SK-N-SH (cell line): ENCODE measurements around the gene YKT6. TPM values are rescaled to one million over a fixed set of nuclear protein-coding genes. Genes with fewer than 3 reads are reported as not detected.

Experiments
- CTCF ChIA-PET: fragments of 300-600, 350-600 bp; formaldehyde crosslinking; extraction: SDS; loops from one replicate; lab custom pipeline; 2021; lab: Yijun Ruan, JAX
- POLR2A ChIA-PET: fragments of 350-600 bp; sonication (Branson Sonifier 250); formaldehyde crosslinking; extraction: SDS; loops from one replicate; lab custom pipeline; 2020; ENCODE audit warnings: antibody characterized with exemption, inconsistent platforms; lab: Yijun Ruan, JAX
- DNase-seq: peaks from one replicate; pipeline ENCODE4 v3.0.0; 2012
- H2AFZ ChIP-seq: fragments of 200-600 bp; sonication (generic); 2 replicates; pipeline ENCODE4 v1.8.1; 2016; ENCODE audit warnings: antibody characterized with exemption, mild to moderate bottlenecking, low read depth
- H3F3A ChIP-seq: fragments of 200-600 bp; sonication (generic); replicated peaks from 2 replicates; pipeline ENCODE3; 2016; ENCODE audit warnings: antibody characterized with exemption, mild to moderate bottlenecking; ENCODE audit not compliant: insufficient read depth
- H3K27ac ChIP-seq, 2 experiments: fragments of 200-500 bp in 1 of 2; fragments of 200-600 bp in 1 of 2; sonication (Bioruptor generic) in 1 of 2; sonication (generic), shearing (Covaris generic) in 1 of 2; 2 replicates each; pipeline versions ENCODE4 v1.5.1 to v1.6.1; 2014 to 2016; ENCODE audit warnings: low read depth in 2 of 2, inconsistent platforms in 1 of 2, low read length in 1 of 2, mild to moderate bottlenecking in 1 of 2, mixed read lengths in 1 of 2
- H3K27me3 ChIP-seq: fragments of 200-600 bp; sonication (generic), shearing (Covaris generic); 2 replicates; pipeline ENCODE4 v1.6.1; 2016; ENCODE audit warnings: mixed run types; ENCODE audit not compliant: insufficient read depth
- H3K36me3 ChIP-seq, 2 experiments: fragments of 200-500 bp in 1 of 2; fragments of 200-600 bp in 1 of 2; sonication (Bioruptor generic) in 1 of 2; sonication (generic) in 1 of 2; replicated peaks in 1 of 2; 2 replicates each; pipeline versions ENCODE3 to v1.5.1; 2014 to 2016; ENCODE audit warnings: low read length in 1 of 2, mild to moderate bottlenecking in 1 of 2; ENCODE audit not compliant: insufficient read depth in 2 of 2, control insufficient read depth in 1 of 2
- H3K4me1 ChIP-seq, 2 experiments: fragments of 200-500 bp in 1 of 2; fragments of 200-600 bp in 1 of 2; sonication (Bioruptor generic) in 1 of 2; sonication (generic), shearing (Covaris generic) in 1 of 2; 2 replicates each; pipeline versions ENCODE4 v1.5.1 to v1.6.1; 2014 to 2016; ENCODE audit warnings: low read depth in 1 of 2, low read length in 1 of 2, mixed run types in 1 of 2; ENCODE audit not compliant: insufficient read depth in 2 of 2, control insufficient read depth in 1 of 2
- H3K4me2 ChIP-seq: fragments of 200-600 bp; sonication (generic), shearing (Covaris generic); 2 replicates; pipeline ENCODE4 v1.6.1; 2017; ENCODE audit warnings: mixed run types
- H3K4me3 ChIP-seq, 2 experiments: fragments of 200-500 bp in 1 of 2; fragments of 200-600 bp in 1 of 2; sonication (Bioruptor generic) in 1 of 2; sonication (generic), shearing (Covaris generic) in 1 of 2; 2 replicates each; pipeline versions ENCODE4 v1.5.1 to v1.8.1; 2014 to 2016; ENCODE audit warnings: low read depth in 2 of 2, inconsistent platforms in 1 of 2, low read length in 1 of 2, mild to moderate bottlenecking in 1 of 2, mixed read lengths in 1 of 2, moderate library complexity in 1 of 2
- H3K79me2 ChIP-seq: fragments of 200-600 bp; sonication (generic); 2 replicates; pipeline ENCODE4 v1.8.1; 2017; ENCODE audit warnings: mild to moderate bottlenecking; ENCODE audit not compliant: insufficient read depth
- H3K9ac ChIP-seq: fragments of 200-600 bp; sonication (generic); 2 replicates; pipeline ENCODE4 v1.6.1; 2017; ENCODE audit warnings: mixed run types
- H3K9me2 ChIP-seq: fragments of 200-600 bp; sonication (generic); 2 replicates; pipeline ENCODE4 v1.6.1; 2017; ENCODE audit warnings: mixed run types
- H3K9me3 ChIP-seq: fragments of 200-600 bp; sonication (generic); 2 replicates; pipeline ENCODE4 v1.6.1; 2017; ENCODE audit warnings: mixed run types, mild to moderate bottlenecking, moderate library complexity
- H4K20me1 ChIP-seq: fragments of 200-600 bp; sonication (generic); 2 replicates; pipeline ENCODE4 v1.6.1; 2017; ENCODE audit warnings: mild to moderate bottlenecking, mixed run types; ENCODE audit not compliant: insufficient read depth
- CHD2 ChIP-seq: fragments of 150-350 bp; IDR thresholded peaks from 2 replicates; pipeline ENCODE4 v1.6.1; 2018; ENCODE audit warnings: low read length; ENCODE audit not compliant: partially characterized antibody
- ELF1 ChIP-seq: IDR thresholded peaks from 2 replicates; pipeline ENCODE4 v1.4.0; 2012
- EP300 ChIP-seq, 2 experiments: IDR thresholded peaks; 2 replicates each; pipeline versions ENCODE4 v1.4.0 to v1.6.1; 2012; ENCODE audit warnings: borderline replicate concordance in 1 of 2, low read depth in 1 of 2, low read length in 1 of 2
- EZH2phosphoT487 ChIP-seq: fragments of 200-600 bp; sonication (generic); IDR thresholded peaks from 2 replicates; pipeline ENCODE4 v1.6.1; 2017; ENCODE audit warnings: low read depth, mixed run types, mild to moderate bottlenecking, antibody characterized with exemption, moderate library complexity, borderline replicate concordance
- FOSL2 ChIP-seq: IDR thresholded peaks from 2 replicates; pipeline ENCODE4 v1.4.0; 2012; ENCODE audit warnings: low read depth, mild to moderate bottlenecking, moderate library complexity, borderline replicate concordance
- FOXM1 ChIP-seq: IDR thresholded peaks from 2 replicates; pipeline ENCODE4 v1.4.0; 2012; ENCODE audit warnings: low read depth, mild to moderate bottlenecking
- GABPA ChIP-seq: IDR thresholded peaks from 2 replicates; pipeline ENCODE4 v1.4.0; 2012; ENCODE audit warnings: low read depth, mild to moderate bottlenecking
- JUND ChIP-seq: IDR thresholded peaks from 2 replicates; pipeline ENCODE4 v1.4.0; 2012
- MXI1 ChIP-seq: IDR thresholded peaks from 2 replicates; pipeline ENCODE4 v1.6.1; 2012; ENCODE audit warnings: mild to moderate bottlenecking, low read depth, low read length, improper control_type of control experiment
- NFIC ChIP-seq: IDR thresholded peaks from 2 replicates; pipeline ENCODE4 v1.4.0; 2012; ENCODE audit warnings: borderline replicate concordance
- NRF1 ChIP-seq: IDR thresholded peaks from 2 replicates; pipeline ENCODE4 v1.6.1; 2012; ENCODE audit warnings: low read depth, mild to moderate bottlenecking, low read length
- POLR2AphosphoS5 ChIP-seq: IDR thresholded peaks from 2 replicates; pipeline ENCODE4 v1.6.1; 2012; ENCODE audit warnings: low read depth, low read length
- RAD21 ChIP-seq: IDR thresholded peaks from 2 replicates; pipeline ENCODE4 v1.6.1; 2012; ENCODE audit warnings: mild to moderate bottlenecking, low read length
- RCOR1 ChIP-seq: fragments of 150-350 bp; IDR thresholded peaks from 2 replicates; pipeline ENCODE4 v1.6.1; 2017; ENCODE audit warnings: antibody characterized with exemption, low read length
- RFX5 ChIP-seq: IDR thresholded peaks from 2 replicates; pipeline ENCODE4 v1.6.1; 2012; ENCODE audit warnings: mild to moderate bottlenecking, improper control_type of control experiment, low read length
- RXRA ChIP-seq: IDR thresholded peaks from 2 replicates; pipeline ENCODE4 v1.4.0; 2012; ENCODE audit warnings: low read depth, mild to moderate bottlenecking, borderline replicate concordance
- SIN3A ChIP-seq: IDR thresholded peaks from 2 replicates; pipeline ENCODE4 v1.6.1; 2012; ENCODE audit warnings: low read depth, mild to moderate bottlenecking, low read length, moderate library complexity, borderline replicate concordance
- SMC3 ChIP-seq: IDR thresholded peaks from 2 replicates; pipeline ENCODE4 v1.6.1; 2012; ENCODE audit warnings: low read depth, low read length, improper control_type of control experiment
- TAF1 ChIP-seq: IDR thresholded peaks from 2 replicates; pipeline ENCODE4 v1.6.1; 2012; ENCODE audit warnings: low read depth, mild to moderate bottlenecking, low read length, moderate library complexity, borderline replicate concordance
- TCF12 ChIP-seq: IDR thresholded peaks from 2 replicates; pipeline ENCODE4 v1.4.0; 2012
- TEAD4 ChIP-seq: IDR thresholded peaks from 2 replicates; pipeline ENCODE4 v1.4.0; 2012; ENCODE audit warnings: mild to moderate bottlenecking, borderline replicate concordance; ENCODE audit not compliant: insufficient read depth
- YY1 ChIP-seq: IDR thresholded peaks from 2 replicates; pipeline ENCODE4 v1.4.0; 2012; ENCODE audit warnings: low read depth, mild to moderate bottlenecking
- WGBS: methylation state at CpG from one replicate; pipeline ENCODE4 v1.1.6; 2017; ENCODE audit warnings: low lambda C conversion rate; 5-methylcytosine and 5-hydroxymethylcytosine counted together
- polyA plus RNA-seq, 3 experiments: library from polyadenylated mRNA; depleted of rRNA; stranded (reverse); fragments of >200 nt; gene quantifications; 2 replicates each; pipeline ENCODE4 v1.2.3, GENCODE V29; 2012
- TF ChIP-seq, protein P1 (sequence below): IDR thresholded peaks from 2 replicates; pipeline ENCODE4 v1.4.0; 2012; ENCODE audit warnings: low read depth
- TF ChIP-seq, protein P2 (sequence below): fragments of 150-350 bp; IDR thresholded peaks from 2 replicates; pipeline ENCODE4 v1.6.1; 2017; ENCODE audit warnings: antibody characterized with exemption, low read length, low read depth, borderline replicate concordance
- TF ChIP-seq, protein P3 (sequence below): IDR thresholded peaks from 2 replicates; pipeline ENCODE4; 2012
- TF ChIP-seq, protein P4 (sequence below): IDR thresholded peaks from 2 replicates; pipeline ENCODE4 v1.4.0; 2012; ENCODE audit warnings: low read depth, borderline replicate concordance
- TF ChIP-seq, protein P5 (sequence below): fragments of 150-350 bp; IDR thresholded peaks from 2 replicates; pipeline ENCODE4 v1.6.1; 2016; ENCODE audit warnings: mild to moderate bottlenecking, low read depth, low read length

The YKT6 gene
- polyA plus RNA-seq, 1 of the 3 experiments (the other 2 are of a cell fraction): 170 TPM

DNA sequence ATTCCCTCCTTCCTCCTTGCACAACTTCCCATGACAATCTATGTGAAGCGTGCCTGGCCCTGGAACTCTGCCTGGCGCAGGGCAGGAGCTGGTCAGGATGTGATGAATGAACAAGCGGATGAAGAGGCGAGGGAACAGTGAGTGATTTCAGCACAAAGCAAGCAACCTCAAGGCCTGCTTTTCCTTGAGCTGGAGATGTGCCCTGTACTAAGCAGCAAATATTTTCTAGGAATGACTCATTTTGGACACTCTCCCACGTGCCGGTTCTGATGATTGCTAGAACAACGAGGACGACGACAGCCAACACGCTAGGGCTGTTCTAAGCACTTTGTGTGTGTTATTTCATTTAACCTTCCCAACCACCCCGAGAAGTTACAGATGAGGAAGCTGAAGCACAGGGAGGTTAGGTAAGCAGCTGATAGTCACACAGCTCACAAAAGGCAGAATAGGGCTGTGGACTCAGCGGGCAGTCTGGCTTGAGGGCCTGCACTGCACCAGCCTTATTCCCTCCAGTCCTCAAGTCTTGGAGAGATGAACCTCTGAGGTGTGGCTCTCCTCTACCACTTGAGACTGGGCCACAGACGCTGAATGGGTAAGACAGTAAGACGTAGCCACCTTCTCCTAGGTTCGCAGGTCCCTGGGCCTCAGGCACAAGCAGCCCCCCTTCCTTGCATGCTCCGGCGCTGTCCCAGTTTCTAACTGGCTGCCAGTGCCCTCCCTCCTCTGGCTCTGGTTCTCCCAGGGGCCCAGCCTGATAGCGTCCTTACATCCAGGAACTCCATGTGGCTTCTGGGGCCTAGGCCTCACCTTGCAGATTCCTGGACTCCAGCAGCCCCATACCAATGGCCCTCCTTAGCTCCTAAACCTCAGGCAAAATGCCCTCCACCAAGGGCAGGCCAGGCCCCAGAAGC is 59.0 kb downstream of the YKT6 start:
- no peak overlapping the region; the same call in 1 of the 2 replicates for H3K9ac ChIP-seq
- H4K20me1 ChIP-seq: no peaks in the 10 kb centered on the region
- H3K4me1 ChIP-seq: peaks cover 25 to 49% of the 10 kb centered on the region in 2 experiments
- WGBS: 62% methylated on average over 14 of the region's 18 CpGs
- peak overlapping the region; percentile 48; the same call in 1 of the 2 replicates for H3K4me2 ChIP-seq
- POLR2A ChIA-PET: no interaction called here
- H3K27me3 ChIP-seq: peaks cover 15% of the 10 kb centered on the region; the same call in 1 of the 2 replicates
- CTCF ChIA-PET: interaction anchor here (0.6 to 10.0 kb wide), 6 partner anchors 11 to 58 kb away, joined by 3 to 101 read pairs (median 4); no protein-coding TSS in a partner anchor
- no peak overlapping the region for H2AFZ ChIP-seq
- peaks cover 10% of the 10 kb centered on the region for H3F3A ChIP-seq
- no peak for DNase-seq
- no peaks in the 10 kb centered on the region for H3K9me3 ChIP-seq
- H3K79me2 ChIP-seq: no peaks in the 10 kb centered on the region
- peak overlapping the region in 1 of 2 experiments; percentile 54; a peak in 2 of 4 replicates for H3K27ac ChIP-seq
- H3K36me3 ChIP-seq: no peaks in the 10 kb centered on the region
- no peak overlapping the region for H3K4me3 ChIP-seq
- no peaks in the 10 kb centered on the region for H3K9me2 ChIP-seq
- TF ChIP-seq RFX5 (no peak), SMC3 (no peak), JUND (no peak; the same call in 1 of the 2 replicates), FOXM1 (no peak), YY1 (no peak), EZH2phosphoT487 (no peak), CHD2 (no peak), RXRA (no peak), NFIC (no peak; the same call in 1 of the 2 replicates), GABPA (no peak), NRF1 (no peak), TCF12 (peak; percentile 37; the same call in 1 of the 2 replicates), RAD21 (no peak), POLR2AphosphoS5 (no peak), ELF1 (no peak), SIN3A (no peak), TEAD4 (no peak), RCOR1 (no peak), EP300 (IDR thresholded peaks at IDR 0.05; ENCODE audit: borderline replicate concordance in 1 of 2, low read depth in 1 of 2, low read length in 1 of 2) (no peak), TAF1 (no peak), FOSL2 (peak; percentile 89), MXI1 (no peak)
- TF ChIP-seq, protein P1, sequence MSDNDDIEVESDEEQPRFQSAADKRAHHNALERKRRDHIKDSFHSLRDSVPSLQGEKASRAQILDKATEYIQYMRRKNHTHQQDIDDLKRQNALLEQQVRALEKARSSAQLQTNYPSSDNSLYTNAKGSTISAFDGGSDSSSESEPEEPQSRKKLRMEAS: peak; percentile 99
- TF ChIP-seq, protein P2, sequence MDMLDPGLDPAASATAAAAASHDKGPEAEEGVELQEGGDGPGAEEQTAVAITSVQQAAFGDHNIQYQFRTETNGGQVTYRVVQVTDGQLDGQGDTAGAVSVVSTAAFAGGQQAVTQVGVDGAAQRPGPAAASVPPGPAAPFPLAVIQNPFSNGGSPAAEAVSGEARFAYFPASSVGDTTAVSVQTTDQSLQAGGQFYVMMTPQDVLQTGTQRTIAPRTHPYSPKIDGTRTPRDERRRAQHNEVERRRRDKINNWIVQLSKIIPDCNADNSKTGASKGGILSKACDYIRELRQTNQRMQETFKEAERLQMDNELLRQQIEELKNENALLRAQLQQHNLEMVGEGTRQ: no peak
- TF ChIP-seq, protein P3, sequence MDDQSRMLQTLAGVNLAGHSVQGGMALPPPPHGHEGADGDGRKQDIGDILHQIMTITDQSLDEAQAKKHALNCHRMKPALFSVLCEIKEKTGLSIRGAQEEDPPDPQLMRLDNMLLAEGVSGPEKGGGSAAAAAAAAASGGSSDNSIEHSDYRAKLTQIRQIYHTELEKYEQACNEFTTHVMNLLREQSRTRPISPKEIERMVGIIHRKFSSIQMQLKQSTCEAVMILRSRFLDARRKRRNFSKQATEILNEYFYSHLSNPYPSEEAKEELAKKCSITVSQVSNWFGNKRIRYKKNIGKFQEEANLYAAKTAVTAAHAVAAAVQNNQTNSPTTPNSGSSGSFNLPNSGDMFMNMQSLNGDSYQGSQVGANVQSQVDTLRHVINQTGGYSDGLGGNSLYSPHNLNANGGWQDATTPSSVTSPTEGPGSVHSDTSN: peak; percentile 53
- TF ChIP-seq, protein P4, sequence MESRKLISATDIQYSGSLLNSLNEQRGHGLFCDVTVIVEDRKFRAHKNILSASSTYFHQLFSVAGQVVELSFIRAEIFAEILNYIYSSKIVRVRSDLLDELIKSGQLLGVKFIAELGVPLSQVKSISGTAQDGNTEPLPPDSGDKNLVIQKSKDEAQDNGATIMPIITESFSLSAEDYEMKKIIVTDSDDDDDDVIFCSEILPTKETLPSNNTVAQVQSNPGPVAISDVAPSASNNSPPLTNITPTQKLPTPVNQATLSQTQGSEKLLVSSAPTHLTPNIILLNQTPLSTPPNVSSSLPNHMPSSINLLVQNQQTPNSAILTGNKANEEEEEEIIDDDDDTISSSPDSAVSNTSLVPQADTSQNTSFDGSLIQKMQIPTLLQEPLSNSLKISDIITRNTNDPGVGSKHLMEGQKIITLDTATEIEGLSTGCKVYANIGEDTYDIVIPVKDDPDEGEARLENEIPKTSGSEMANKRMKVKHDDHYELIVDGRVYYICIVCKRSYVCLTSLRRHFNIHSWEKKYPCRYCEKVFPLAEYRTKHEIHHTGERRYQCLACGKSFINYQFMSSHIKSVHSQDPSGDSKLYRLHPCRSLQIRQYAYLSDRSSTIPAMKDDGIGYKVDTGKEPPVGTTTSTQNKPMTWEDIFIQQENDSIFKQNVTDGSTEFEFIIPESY: no peak
- TF ChIP-seq, protein P5, sequence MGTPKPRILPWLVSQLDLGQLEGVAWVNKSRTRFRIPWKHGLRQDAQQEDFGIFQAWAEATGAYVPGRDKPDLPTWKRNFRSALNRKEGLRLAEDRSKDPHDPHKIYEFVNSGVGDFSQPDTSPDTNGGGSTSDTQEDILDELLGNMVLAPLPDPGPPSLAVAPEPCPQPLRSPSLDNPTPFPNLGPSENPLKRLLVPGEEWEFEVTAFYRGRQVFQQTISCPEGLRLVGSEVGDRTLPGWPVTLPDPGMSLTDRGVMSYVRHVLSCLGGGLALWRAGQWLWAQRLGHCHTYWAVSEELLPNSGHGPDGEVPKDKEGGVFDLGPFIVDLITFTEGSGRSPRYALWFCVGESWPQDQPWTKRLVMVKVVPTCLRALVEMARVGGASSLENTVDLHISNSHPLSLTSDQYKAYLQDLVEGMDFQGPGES: no peak
